Right ventricle myocardium superior (tissue), 1 donor: ENCODE measurements around the gene PACSIN3. TPM values are rescaled to one million over a fixed set of nuclear protein-coding genes. Genes with fewer than 3 reads are reported as not detected.

ENCODE experiments used
- ATAC-seq: fragments of 200-7000 bp; cut with Tn5 transposase; one replicate; pipeline ENCODE4 v1.9.1; 2020; ENCODE audit warnings: mild to moderate bottlenecking; ENCODE audit not compliant: poor library complexity
- DNase-seq: peaks from one replicate; pipeline ENCODE4 v3.0.0-alpha.2; 2020
- intact Hi-C: fragments of 100-400 bp; cut with DNase I; formaldehyde crosslinking; loops from one replicate; pipeline ENCODE4 v1.11.2; 2022
- total RNA-seq: library from RNA; stranded (reverse); fragmentation: NEBNext Ultra II Directional; extraction: Animal tissue kit (Norgen Biotek cat#: 25700); gene quantifications from one replicate; pipeline ENCODE4 v1.2.1, GENCODE V29; 2021
- donor health status: DM: no; HTN: yes; CAD: no; lungs with severe emphysema.

Gene PACSIN3
- total RNA-seq, 1 donor from 2014 or later: 175 TPM

- DNase-seq (no peak), ATAC-seq (no peak)
- intact Hi-C loops: loop anchor here (5.0 kb wide), 1 partner anchor 178 kb away; no protein-coding TSS in a partner anchor
Observed at GRCh38 chr11:47179655-47179991, 6.6 kb downstream of the PACSIN3 start.

- no peak for DNase-seq
- intact Hi-C loops: loop anchor here (5.0 kb wide), 1 partner anchor 178 kb away; no protein-coding TSS in a partner anchor
- no peak for ATAC-seq
Observed at GRCh38 chr11:47178737-47179654, 7.2 kb downstream of the PACSIN3 start.

DNA sequence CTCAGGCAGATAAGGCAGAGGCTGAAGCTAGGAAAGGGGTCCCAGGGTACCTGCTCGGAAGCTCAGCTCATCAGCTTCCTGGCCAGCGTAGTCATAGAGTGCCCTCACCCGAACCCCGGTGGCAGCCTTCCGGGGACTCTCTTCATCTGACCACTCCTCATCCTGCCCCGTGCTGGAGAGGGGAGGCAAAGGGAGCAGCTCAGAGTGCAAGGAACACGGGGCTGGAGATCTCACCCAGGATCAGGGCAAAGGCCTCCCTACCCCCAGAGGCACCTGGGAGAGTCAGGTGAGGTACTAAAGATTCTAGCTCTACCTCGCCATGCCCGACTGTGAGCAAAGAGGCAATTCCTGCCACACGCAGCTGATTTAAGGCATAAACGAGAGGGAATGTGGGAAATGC is 7.9 kb downstream of the PACSIN3 start:
- no peak for DNase-seq
- intact Hi-C loops: loop anchor here (5.0 kb wide), 1 partner anchor 179 kb away; no protein-coding TSS in a partner anchor
- no peak for ATAC-seq

GRCh38 chr11:47177846-47178245 is 8.4 kb downstream of the PACSIN3 start:
- ATAC-seq: peak; percentile 21
- peak; percentile 59 for DNase-seq
- intact Hi-C loops: loop anchor here (2.0 to 5.0 kb wide), 2 partner anchors 37 to 179 kb away; partner anchors contain the start of gene DDB2

DNA sequence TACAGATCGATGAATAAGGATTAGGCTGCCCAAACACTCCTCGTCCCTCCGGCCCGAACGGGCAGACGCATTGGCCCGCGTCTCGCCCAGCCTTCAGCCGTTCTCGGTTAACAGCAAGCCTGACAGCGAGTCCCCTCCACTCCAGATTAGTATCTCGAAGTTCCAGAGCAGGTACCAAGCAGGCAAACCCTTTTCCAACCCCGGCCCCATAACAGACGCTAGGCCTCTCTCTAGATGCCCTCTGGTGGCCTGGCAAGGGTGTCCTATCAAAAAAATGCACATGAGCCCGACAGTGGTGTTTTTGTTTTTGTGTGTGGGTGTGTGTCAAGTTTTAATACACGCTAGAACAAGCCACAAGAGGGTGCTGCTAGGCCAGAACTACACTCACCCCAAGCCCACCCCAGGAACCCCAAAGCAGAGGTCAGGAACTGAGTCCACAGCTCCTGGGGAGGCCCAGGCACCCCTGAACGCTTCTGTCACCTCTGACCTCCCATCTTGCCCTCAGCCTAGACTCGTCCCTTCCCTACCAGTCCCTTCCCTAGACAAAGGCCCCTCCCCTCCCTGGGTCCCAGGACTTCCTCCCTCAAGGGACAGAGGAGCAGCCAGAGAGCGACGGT is 8.9 kb downstream of the PACSIN3 start:
- peak; percentile 66 for DNase-seq
- intact Hi-C loops: loop anchor here (2.0 to 5.0 kb wide), 2 partner anchors 37 to 180 kb away; partner anchors contain the start of gene DDB2
- peak; percentile 60 for ATAC-seq

- DNase-seq: peak; percentile 98
- intact Hi-C loops: loop anchor here (2.0 to 5.0 kb wide), 2 partner anchors 38 to 181 kb away; partner anchors contain the start of gene DDB2
- peak; percentile 91 for ATAC-seq
Observed at GRCh38 chr11:47176328-47177228, 9.7 kb downstream of the PACSIN3 start, which contains the start of gene ARFGAP2. ARFGAP2 (minus strand) TSS chr11:47176879; CDS start chr11:47176853, 26 bp downstream.

DNA sequence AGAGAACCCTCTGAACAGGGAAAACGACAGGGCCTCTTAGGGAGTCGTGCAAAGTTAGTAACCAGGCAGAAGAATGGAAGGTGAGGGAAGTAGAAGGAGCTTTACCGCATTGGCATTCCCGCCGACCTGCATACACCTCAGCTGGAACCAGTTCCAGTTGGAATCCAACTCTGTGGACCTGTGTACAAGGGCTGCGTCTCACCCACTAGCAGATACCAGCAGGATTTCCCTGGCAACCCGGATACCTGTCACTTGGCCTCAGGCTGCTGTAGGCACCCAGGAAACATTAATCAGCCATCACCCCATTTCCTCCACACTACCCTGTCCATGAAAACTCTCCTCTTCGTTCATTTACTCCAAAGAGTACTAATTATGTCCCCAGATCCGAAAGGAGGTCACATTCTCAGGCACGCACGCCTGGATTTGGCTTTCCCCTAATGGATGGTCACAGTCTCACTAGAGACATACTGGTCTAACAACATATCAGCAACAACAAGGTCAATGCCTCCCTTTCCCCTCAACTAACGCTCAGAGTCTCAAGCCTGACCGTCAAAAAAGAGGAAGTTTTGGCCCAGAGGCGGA is 10.4 kb downstream of the PACSIN3 start:
- DNase-seq: no peak
- intact Hi-C loops: loop anchor here (2.0 to 5.0 kb wide), 2 partner anchors 39 to 181 kb away; partner anchors contain the start of gene DDB2
- no peak for ATAC-seq

GRCh38 chr11:47172740-47173336 is 13.4 kb downstream of the PACSIN3 start:
- ATAC-seq (no peak), DNase-seq (no peak)
- intact Hi-C loops: no loop called here

DNA sequence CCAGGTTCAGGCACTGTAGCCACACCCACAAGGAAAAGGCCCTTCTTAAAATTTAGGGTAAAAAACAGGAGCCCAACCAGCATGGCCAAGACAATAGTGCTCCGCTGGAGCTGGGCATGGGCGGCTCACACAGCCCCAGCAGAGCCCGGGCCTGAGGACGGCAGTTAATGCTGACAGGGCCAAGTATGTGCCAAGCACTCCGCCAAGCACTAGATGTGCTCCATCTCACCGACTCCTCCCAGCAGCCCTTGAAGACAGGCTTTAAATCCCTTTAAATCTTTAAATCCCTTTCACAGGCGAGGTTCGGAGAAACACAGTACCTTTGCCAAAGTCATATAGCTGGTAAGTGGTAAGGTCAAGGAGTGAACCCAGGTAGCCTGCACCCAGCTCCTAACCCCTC is 14.4 kb downstream of the PACSIN3 start:
- intact Hi-C loops: no loop called here
- DNase-seq (no peak), ATAC-seq (peak; percentile 23)

- intact Hi-C loops: no loop called here
- ATAC-seq: no peak
Observed at GRCh38 chr11:47171061-47171838, 15.0 kb downstream of the PACSIN3 start.

GRCh38 chr11:47166368-47166767 is 19.9 kb downstream of the PACSIN3 start:
- ATAC-seq (no peak), DNase-seq (no peak)
- intact Hi-C loops: no loop called here

More at GRCh38 chr11:47171061-47171838, 15.0 kb downstream of the PACSIN3 start:
- DNase-seq: no peak

- DNase-seq: no peak
- ATAC-seq: no peak
- intact Hi-C loops: no loop called here
Observed at GRCh38 chr11:47165253-47165840, 20.9 kb downstream of the PACSIN3 start.

DNA sequence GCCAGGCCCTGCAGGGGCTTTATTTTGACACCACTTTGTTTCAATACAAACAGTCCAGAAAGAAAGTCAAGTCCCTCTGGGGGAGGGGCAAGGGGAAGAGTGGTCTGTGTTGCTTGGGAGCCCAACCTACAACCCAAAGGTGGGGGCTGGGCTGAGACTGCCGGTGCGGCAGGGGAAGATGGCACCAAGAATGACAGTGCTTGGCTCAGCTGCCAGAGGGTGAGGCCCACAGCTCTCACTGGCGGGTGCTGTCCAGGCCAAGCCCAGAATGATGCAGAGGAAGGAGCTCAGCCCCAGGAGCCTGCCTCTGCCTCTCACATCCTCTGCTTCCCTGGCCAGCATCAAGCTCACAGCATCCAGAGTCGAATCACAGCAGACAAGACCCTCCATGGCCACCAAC is 21.9 kb downstream of the PACSIN3 start:
- intact Hi-C loops: no loop called here
- no peak for DNase-seq
- ATAC-seq: no peak

DNA sequence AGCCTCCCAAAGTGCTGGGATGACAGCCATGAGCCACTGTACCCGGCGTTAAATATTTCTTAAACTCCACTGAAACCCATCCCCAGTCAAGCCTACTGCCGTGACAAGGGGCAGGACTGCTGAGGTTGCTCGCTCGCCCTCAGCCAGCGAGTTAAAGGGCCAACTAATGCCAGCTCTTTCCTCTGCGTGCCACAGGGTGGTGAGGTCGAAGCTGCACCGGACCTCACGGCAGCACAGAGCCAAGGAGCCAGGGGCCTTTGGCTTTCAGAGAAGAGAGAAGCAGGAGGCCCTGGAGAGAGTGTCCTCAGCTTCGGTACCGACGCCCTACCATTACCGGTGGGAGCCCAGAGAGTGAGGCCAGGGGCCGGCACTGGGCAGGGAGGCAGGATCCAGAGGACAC is 22.3 kb downstream of the PACSIN3 start:
- intact Hi-C loops: no loop called here
- ATAC-seq (no peak), DNase-seq (no peak)

GRCh38 chr11:47163193-47163592 is 23.0 kb downstream of the PACSIN3 start:
- DNase-seq: no peak
- ATAC-seq: no peak
- intact Hi-C loops: no loop called here

DNA sequence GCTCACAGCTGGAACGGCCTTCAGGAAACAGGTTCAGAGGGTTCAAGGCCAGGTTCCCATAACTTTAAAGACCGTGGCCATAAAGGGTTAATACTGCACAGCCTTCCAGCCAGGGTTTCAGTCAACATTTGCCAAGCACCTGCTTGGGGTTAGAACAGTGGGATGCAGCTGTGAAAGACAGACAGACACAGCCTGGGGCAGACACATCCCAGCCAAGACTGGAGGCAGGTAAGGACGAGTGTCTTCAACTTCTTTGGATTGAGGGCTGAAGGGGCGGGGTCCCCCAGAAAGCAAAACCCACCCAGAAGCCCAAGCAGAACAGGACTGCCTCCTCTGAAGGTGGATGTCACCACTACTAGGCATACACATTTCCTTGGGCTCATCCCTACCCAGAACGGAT is 23.8 kb downstream of the PACSIN3 start:
- ATAC-seq (no peak), DNase-seq (no peak)
- intact Hi-C loops: no loop called here

DNA sequence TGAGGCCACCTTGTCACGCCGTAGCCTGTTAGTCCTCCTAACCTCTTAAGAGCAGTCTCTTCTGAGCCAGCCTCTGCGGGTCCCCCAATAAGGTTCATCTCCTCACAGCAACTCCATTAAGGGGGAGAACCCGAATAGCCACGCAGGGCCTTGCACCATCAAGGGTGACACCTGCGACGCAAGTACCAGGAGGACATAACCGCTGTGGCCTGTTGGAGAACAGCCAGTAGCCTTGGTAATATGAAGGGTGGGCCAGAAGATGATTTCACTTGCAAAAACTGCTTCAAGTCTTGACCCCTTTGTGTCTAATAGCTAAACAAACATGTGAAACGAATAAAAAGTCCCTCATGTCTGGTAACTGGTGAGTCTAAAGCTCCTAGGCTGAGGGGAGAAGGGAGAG is 24.3 kb downstream of the PACSIN3 start:
- ATAC-seq (no peak), DNase-seq (no peak)
- intact Hi-C loops: no loop called here
